Neural cell (in vitro differentiated cells): ENCODE results near the gene ESF1.

ENCODE experiments used
- CTCF ChIP-seq: fragments of 450-650 bp; IDR thresholded peaks from 2 replicates; pipeline ENCODE4 v1.5.1; 2014; ENCODE audit warnings: antibody characterized with exemption, mild to moderate bottlenecking, moderate library complexity; ENCODE audit not compliant: poor library complexity, severe bottlenecking
- EP300 ChIP-seq: fragments of 450-650 bp; conservative IDR thresholded peaks from 2 replicates; pipeline ENCODE4 v1.6.1; 2014; ENCODE audit warnings: antibody characterized with exemption, mild to moderate bottlenecking, moderate library complexity; ENCODE audit not compliant: poor library complexity, severe bottlenecking
- EZH2 ChIP-seq: fragments of 200-600, 300-800 bp; shearing (Covaris generic), sonication (generic); IDR thresholded peaks from 2 replicates; pipeline ENCODE4 v1.6.1; 2014; ENCODE audit warnings: antibody characterized with exemption, low read length, borderline replicate concordance, mild to moderate bottlenecking; ENCODE audit not compliant: insufficient read depth, poor library complexity, severe bottlenecking
- MXI1 ChIP-seq: fragments of 450-650 bp; conservative IDR thresholded peaks from 2 replicates; pipeline ENCODE4 v1.6.1; 2014; ENCODE audit warnings: antibody characterized with exemption, mild to moderate bottlenecking; ENCODE audit not compliant: poor library complexity, severe bottlenecking
- POLR2AphosphoS5 ChIP-seq: IDR thresholded peaks from 2 replicates; pipeline ENCODE4 v1.6.1; 2012
- RAD21 ChIP-seq: fragments of 450-650 bp; conservative IDR thresholded peaks from 2 replicates; pipeline ENCODE4 v1.6.1; 2014; ENCODE audit warnings: antibody characterized with exemption, mild to moderate bottlenecking, moderate library complexity
- REST ChIP-seq: IDR thresholded peaks from 2 replicates; pipeline ENCODE4 v1.6.1; 2012; ENCODE audit warnings: borderline replicate concordance
- SMC3 ChIP-seq: fragments of 450-650 bp; conservative IDR thresholded peaks from 2 replicates; pipeline ENCODE4 v1.6.1; 2014; ENCODE audit warnings: antibody characterized with exemption, mild to moderate bottlenecking, moderate library complexity; ENCODE audit not compliant: poor library complexity
- TAF1 ChIP-seq: IDR thresholded peaks from 2 replicates; pipeline ENCODE4 v1.6.1; 2012; ENCODE audit warnings: low read depth

- TF ChIP-seq CTCF (no peak), MXI1 (no peak), EZH2 (no peak), RAD21 (no peak), POLR2AphosphoS5 (no peak), EP300 (no peak), REST (no peak), TAF1 (no peak), SMC3 (no peak)
Measured at GRCh38 chr20:13778827-13779226, 5.9 kb downstream of the ESF1 start.
